Colonic mucosa (tissue), 4 donors: ENCODE measurements around the gene ARNT2. TPM values are rescaled to one million over a fixed set of nuclear protein-coding genes. Genes with fewer than 3 reads are reported as not detected.

Experiments
- DNase-seq: peaks from one replicate; pipeline ENCODE4 v3.0.0-alpha.2; 2020
- H3K27ac ChIP-seq: fragments of 200-600 bp; one replicate; pipeline ENCODE4 v1.8.0; 2021
- H3K27me3 ChIP-seq: fragments of 200-600 bp; one replicate; pipeline ENCODE4 v1.8.0; 2021
- H3K36me3 ChIP-seq: fragments of 200-600 bp; one replicate; pipeline ENCODE4 v1.8.0; 2021
- H3K4me1 ChIP-seq: fragments of 200-600 bp; one replicate; pipeline ENCODE4 v1.8.0; 2021; ENCODE audit warnings: mild to moderate bottlenecking
- H3K4me3 ChIP-seq: fragments of 200-600 bp; one replicate; pipeline ENCODE4 v1.8.0; 2021
- H3K9ac ChIP-seq, 2 donors: one replicate each; pipeline ENCODE4 v1.7.0; 2013; ENCODE audit warnings: control low read depth in 2 of 2, low read depth in 2 of 2, low read length in 2 of 2
- H3K9me3 ChIP-seq: fragments of 200-600 bp; one replicate; pipeline ENCODE4 v1.8.0; 2021
- intact Hi-C: fragments of 100-400 bp; cut with DNase I; formaldehyde crosslinking; loops from one replicate; pipeline ENCODE4 v1.14.1; 2022
- total RNA-seq, 2 donors: library from RNA; stranded (reverse); fragmentation: NEBNext Ultra II Directional in 1 of 2; extraction: Animal tissue kit (Norgen Biotek cat#: 25700) in 1 of 2; gene quantifications; one replicate each; pipeline ENCODE4 v1.2.1, GENCODE V29; 2021
- TF ChIP-seq, protein P1 (sequence below): fragments of 200-600 bp; IDR thresholded peaks from one replicate; pipeline ENCODE4 v1.8.0; 2022; ENCODE audit warnings: antibody characterized with exemption, mild to moderate bottlenecking
- donor health status: healthy.
- donor health status: DM: no; HTN: no; CAD: no.
- donor health status: DM: no; HTN: no; CAD: no.

ARNT2 gene
- total RNA-seq, 2 donors from 2014 or later, result 1.6 to 2.7 TPM

DNA sequence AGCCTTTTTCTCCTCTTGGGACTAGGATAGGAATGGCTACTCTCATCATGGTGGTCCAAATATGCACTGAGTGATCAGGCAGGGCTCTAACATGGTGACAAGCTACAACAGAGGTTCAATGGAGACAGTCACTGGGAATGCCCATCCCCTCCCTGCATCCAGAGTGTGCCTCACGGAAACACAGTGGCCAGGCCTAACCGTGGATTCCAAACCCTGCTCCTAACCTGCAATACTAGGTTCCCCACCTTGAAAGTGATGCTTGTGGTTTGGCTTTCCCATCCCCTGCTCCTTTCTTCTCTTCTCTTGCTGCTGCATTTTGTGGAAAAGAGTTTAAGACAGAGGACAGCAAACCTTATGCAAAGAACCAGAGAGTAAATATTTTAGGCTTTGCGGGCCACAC, 216.0 kb downstream of the ARNT2 start:
- TF ChIP-seq, protein P1, sequence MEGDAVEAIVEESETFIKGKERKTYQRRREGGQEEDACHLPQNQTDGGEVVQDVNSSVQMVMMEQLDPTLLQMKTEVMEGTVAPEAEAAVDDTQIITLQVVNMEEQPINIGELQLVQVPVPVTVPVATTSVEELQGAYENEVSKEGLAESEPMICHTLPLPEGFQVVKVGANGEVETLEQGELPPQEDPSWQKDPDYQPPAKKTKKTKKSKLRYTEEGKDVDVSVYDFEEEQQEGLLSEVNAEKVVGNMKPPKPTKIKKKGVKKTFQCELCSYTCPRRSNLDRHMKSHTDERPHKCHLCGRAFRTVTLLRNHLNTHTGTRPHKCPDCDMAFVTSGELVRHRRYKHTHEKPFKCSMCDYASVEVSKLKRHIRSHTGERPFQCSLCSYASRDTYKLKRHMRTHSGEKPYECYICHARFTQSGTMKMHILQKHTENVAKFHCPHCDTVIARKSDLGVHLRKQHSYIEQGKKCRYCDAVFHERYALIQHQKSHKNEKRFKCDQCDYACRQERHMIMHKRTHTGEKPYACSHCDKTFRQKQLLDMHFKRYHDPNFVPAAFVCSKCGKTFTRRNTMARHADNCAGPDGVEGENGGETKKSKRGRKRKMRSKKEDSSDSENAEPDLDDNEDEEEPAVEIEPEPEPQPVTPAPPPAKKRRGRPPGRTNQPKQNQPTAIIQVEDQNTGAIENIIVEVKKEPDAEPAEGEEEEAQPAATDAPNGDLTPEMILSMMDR, result no peak
- H3K27me3 ChIP-seq, result no peaks in the 10 kb centered on the region
- DNase-seq, result no peak
- H3K9ac ChIP-seq, result no peak overlapping the region
- intact Hi-C loops, result no loop called here
- no peaks in the 10 kb centered on the region for H3K9me3 ChIP-seq
- H3K36me3 ChIP-seq, result no peaks in the 10 kb centered on the region
- H3K4me1 ChIP-seq, result no peaks in the 10 kb centered on the region
- no peak overlapping the region for H3K4me3 ChIP-seq
- H3K27ac ChIP-seq, result no peak overlapping the region

DNA sequence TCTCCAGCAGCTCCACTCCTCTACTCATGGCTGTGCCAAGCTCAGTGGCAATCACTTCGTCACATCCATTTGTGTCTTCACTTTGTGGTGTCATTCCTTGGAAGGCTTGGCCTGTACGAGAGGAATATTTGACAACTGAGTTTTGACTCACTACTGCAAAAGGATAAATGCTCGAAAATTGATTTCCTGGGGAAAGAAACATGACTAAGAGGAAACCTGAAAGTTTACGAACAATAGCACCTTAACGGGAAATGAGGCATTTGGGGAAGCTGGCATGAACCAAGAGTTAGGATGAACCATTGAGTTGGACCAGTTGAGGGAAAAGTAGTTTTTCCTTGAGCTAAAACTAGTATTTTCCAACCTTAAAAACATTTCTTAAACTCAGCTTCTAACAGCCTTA, 216.7 kb downstream of the ARNT2 start:
- no peak overlapping the region for H3K27ac ChIP-seq
- no peaks in the 10 kb centered on the region for H3K36me3 ChIP-seq
- H3K4me3 ChIP-seq, result no peak overlapping the region
- TF ChIP-seq, protein P1, result no peak
- H3K27me3 ChIP-seq, result no peaks in the 10 kb centered on the region
- no peaks in the 10 kb centered on the region for H3K9me3 ChIP-seq
- no peaks in the 10 kb centered on the region for H3K4me1 ChIP-seq
- DNase-seq, result no peak
- intact Hi-C loops, result no loop called here
- no peak overlapping the region for H3K9ac ChIP-seq

DNA sequence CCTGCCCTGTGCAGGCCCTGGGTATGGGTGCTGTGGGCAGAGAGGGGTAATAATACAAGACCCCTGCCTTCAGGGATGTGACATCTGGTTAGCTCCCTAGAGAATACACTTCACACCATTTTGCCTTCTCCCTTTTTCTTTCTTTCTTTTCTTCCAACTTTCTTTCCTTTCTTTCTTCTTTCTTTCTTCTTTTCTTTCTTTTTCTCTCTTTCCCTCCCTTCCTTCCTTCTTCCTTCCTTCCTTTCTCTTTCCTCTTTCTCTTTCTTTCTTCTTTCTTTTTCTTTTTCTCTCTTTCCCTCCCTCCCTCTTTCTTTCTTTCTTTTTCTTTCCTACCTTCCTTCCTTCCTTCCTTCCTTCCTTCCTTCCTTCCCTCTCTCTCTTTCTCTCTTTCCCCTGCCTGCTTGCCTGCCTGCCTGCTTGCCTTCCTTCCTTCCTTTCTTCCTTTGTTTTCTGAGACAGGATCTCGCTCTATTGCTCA, 222.5 kb downstream of the ARNT2 start:
- intact Hi-C loops, result no loop called here
- Histone ChIP-seq H3K36me3 (no peaks in the 10 kb centered on the region), H3K27ac (no peak overlapping the region), H3K9ac (no peak overlapping the region), H3K9me3 (no peaks in the 10 kb centered on the region), H3K4me3 (no peak overlapping the region), H3K4me1 (no peaks in the 10 kb centered on the region), H3K27me3 (no peaks in the 10 kb centered on the region)
- no peak for DNase-seq
- TF ChIP-seq, protein P1, result no peak

DNA sequence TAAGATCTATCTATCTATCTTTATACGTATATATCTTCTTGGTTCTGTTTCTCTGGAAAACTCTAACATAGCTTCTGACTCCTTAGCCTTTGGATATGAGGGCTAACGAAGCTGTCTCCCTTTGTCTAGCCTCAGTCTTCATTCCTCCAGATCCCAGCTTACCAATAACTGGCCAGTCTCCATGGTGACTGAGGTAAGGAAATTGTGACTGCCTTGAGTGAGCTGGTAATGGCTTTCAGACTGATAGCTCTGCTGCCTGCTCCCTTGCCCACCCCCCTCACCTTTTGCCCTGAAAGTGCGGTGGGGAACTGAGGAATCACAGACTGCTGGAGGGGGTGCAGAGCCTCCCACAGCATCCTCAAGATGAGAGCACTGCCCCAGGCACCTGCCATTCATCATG, 225.2 kb downstream of the ARNT2 start:
- Histone ChIP-seq H3K9ac (no peak overlapping the region), H3K27ac (no peak overlapping the region), H3K27me3 (no peaks in the 10 kb centered on the region), H3K36me3 (no peaks in the 10 kb centered on the region), H3K4me1 (no peaks in the 10 kb centered on the region), H3K9me3 (no peaks in the 10 kb centered on the region), H3K4me3 (no peak overlapping the region)
- intact Hi-C loops, result no loop called here
- TF ChIP-seq, protein P1, result no peak
- DNase-seq, result no peak

DNA sequence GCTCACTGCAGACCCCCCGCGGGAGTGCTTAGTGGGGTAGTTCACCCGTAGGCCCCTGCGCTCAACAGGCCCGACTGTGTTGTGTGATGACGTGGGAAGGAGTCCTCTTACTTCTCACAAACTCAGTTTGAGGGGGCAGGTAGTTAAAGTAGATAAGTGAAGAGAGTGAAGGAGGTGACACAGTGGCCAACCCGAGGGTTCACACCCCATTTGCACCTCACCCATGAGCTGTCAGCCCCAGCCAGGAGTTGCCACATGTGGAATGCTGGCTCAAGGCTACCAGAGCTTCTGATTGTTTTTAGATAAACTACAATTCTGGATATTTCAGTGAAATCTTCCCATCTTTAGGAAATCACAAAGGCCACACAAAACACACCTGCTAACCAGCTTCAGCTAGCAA, 226.8 kb downstream of the ARNT2 start:
- Histone ChIP-seq H3K36me3 (no peaks in the 10 kb centered on the region), H3K9ac (no peak overlapping the region), H3K4me3 (no peak overlapping the region), H3K9me3 (no peaks in the 10 kb centered on the region), H3K27me3 (no peaks in the 10 kb centered on the region), H3K4me1 (no peaks in the 10 kb centered on the region), H3K27ac (no peak overlapping the region)
- intact Hi-C loops, result no loop called here
- no peak for DNase-seq
- TF ChIP-seq, protein P1, result no peak

DNA sequence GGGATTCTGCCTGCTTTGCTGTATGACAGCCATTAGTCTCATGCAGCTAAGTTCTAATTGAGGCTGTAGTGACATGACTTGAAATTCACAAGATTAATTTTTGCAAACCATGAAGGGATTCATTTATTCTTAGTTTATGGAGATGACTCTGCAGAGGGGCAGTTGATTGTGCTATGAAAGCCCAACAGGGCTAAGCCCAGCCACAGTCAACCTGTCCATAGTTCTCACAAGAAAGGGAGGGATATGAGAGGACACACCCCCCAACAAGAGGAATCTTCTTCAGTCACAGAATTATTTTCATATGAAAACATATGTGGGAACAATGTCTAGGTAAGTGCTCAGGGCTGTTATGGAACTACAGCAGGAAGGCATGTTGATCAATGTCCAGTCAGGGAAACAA, 229.0 kb downstream of the ARNT2 start:
- no peaks in the 10 kb centered on the region for H3K4me1 ChIP-seq
- H3K4me3 ChIP-seq, result no peak overlapping the region
- no peak for DNase-seq

More for the DNA sequence above, 229.0 kb downstream of the ARNT2 start:
- intact Hi-C loops, result no loop called here
- no peaks in the 10 kb centered on the region for H3K27me3 ChIP-seq
- TF ChIP-seq, protein P1, result no peak
- no peak overlapping the region for H3K9ac ChIP-seq
- no peaks in the 10 kb centered on the region for H3K9me3 ChIP-seq
- no peak overlapping the region for H3K27ac ChIP-seq
- no peaks in the 10 kb centered on the region for H3K36me3 ChIP-seq
